ENCODE measurements around the gene FLNB.

Gene FLNB

DNA sequence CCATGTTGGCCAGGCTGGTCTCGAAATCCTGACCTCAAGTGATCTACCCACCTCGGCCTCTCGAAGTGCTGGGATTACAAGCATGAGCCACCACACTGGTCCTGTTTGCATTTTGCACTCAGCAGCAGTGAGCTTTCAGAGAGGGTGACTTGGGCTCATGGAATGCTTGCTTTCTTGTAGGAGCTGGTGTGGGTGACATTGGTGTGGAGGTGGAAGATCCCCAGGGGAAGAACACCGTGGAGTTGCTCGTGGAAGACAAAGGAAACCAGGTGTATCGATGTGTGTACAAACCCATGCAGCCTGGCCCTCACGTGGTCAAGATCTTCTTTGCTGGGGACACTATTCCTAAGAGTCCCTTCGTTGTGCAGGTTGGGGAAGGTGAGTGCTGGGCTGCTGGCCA, 90.3 kb downstream of the FLNB start:
- Histone ChIP-seq H3K4me1 (ENCODE audit: insufficient read depth, low read length, poor library complexity, severe bottlenecking) (no peaks in the 10 kb centered on the region), H2AFZ (ENCODE audit: low read length) (no peak overlapping the region), H3K79me2 (ENCODE audit: insufficient read depth, low read length) (no peaks in the 10 kb centered on the region), H3K4me2 (ENCODE audit: low read depth, low read length, poor library complexity, severe bottlenecking) (no peak overlapping the region), H3K4me3 (ENCODE audit: low read length, poor library complexity, severe bottlenecking) (no peak overlapping the region), H4K20me1 (ENCODE audit: insufficient read depth, low read length, poor library complexity, severe bottlenecking) (no peaks in the 10 kb centered on the region), H3F3A (ENCODE audit: low read depth) (no peaks in the 10 kb centered on the region), H3K9ac (ENCODE audit: low read depth, low read length, poor library complexity, severe bottlenecking) (no peak overlapping the region), H3K9me3 (ENCODE audit: insufficient read depth, low read depth, low read length) (no peaks in the 10 kb centered on the region), H3K27me3 (ENCODE audit: insufficient read depth, low read length, poor library complexity, severe bottlenecking) (no peaks in the 10 kb centered on the region), H3K9me2 (replicated peaks; ENCODE audit: low read depth, low read length) (no peaks in the 10 kb centered on the region), H3K36me3 (ENCODE audit: insufficient read depth, low read length) (peaks cover 73% of the 10 kb centered on the region; the same call in 1 of the 2 replicates)
- TF ChIP-seq EZH2phosphoT487 (IDR thresholded peaks at IDR 0.05; ENCODE audit: borderline replicate concordance) (no peak), CTCF (conservative IDR thresholded peaks at IDR 0.05; ENCODE audit: low read length) (no peak)

DNA sequence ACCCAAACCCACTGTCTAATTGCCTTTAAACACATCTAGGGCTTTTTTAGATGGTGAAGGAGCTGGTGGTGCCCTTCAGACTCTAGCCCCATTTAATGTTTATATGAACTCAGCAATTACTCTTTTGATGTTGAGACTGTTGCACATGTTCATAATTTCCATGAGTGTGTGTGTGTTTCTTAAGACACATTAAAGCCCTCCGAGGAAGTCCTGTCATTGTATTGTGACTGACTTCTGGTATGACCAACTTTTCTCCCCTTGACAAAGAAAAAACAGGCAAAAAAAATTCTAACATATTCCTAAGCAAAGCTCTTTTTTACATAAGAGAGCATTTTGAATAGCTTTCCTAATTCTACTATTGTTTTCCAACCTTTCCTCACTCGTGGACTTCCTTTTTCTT, 91.6 kb downstream of the FLNB start:
- Histone ChIP-seq H3K9me3 (ENCODE audit: insufficient read depth, low read depth, low read length) (no peaks in the 10 kb centered on the region), H3F3A (ENCODE audit: low read depth) (no peaks in the 10 kb centered on the region), H3K27me3 (ENCODE audit: insufficient read depth, low read length, poor library complexity, severe bottlenecking) (no peaks in the 10 kb centered on the region), H3K4me1 (ENCODE audit: insufficient read depth, low read length, poor library complexity, severe bottlenecking) (no peaks in the 10 kb centered on the region), H4K20me1 (ENCODE audit: insufficient read depth, low read length, poor library complexity, severe bottlenecking) (no peaks in the 10 kb centered on the region), H3K9me2 (replicated peaks; ENCODE audit: low read depth, low read length) (no peaks in the 10 kb centered on the region), H3K36me3 (ENCODE audit: insufficient read depth, low read length) (peaks cover 87% of the 10 kb centered on the region; the same call in 1 of the 2 replicates), H3K4me3 (ENCODE audit: low read length, poor library complexity, severe bottlenecking) (no peak overlapping the region), H3K4me2 (ENCODE audit: low read depth, low read length, poor library complexity, severe bottlenecking) (no peak overlapping the region), H3K79me2 (ENCODE audit: insufficient read depth, low read length) (no peaks in the 10 kb centered on the region), H3K9ac (ENCODE audit: low read depth, low read length, poor library complexity, severe bottlenecking) (no peak overlapping the region), H2AFZ (ENCODE audit: low read length) (no peak overlapping the region)
- TF ChIP-seq EZH2phosphoT487 (IDR thresholded peaks at IDR 0.05; ENCODE audit: borderline replicate concordance) = no peak
- no peak for TF ChIP-seq CTCF (conservative IDR thresholded peaks at IDR 0.05; ENCODE audit: low read length)

DNA sequence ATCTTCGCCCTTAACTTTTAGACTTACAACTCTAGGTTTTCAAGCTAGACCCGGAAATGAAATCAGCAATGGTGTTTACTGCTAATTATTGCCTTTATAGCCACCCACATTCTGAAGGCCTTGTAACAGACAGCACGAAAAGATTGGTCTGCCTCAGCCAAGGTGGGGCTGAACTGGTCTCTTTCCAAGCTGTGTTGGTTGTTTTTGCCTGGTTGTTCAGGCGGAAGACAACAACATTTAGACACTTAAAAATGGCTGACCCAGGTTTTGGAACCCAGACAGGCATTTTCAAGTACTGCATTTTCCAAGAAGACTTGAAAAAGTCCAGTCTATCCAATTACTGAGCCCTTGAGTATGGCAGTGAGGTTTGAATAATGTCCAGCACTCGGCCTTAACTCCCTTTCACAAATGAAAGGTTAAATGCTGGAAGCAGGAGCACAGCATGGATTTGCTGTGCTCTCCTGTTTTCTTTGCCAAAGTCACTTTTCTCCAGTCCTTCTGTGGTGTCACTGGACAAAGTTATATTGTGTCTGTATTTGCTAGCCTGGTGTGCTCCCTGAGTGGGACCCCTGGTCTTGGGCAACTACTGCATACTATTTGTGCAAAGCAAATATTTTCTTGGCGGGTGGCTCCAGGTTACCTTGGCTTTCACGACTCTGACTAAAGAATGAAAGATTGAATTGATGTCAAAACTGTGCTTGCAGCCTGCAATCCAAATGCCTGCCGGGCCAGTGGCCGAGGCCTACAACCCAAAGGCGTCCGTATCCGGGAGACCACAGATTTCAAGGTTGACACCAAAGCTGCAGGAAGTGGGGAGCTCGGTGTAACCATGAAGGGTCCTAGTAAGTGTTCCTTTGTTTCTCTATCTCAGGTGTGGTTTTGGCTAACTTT, 93.5 kb downstream of the FLNB start:
- TF ChIP-seq EZH2phosphoT487 (IDR thresholded peaks at IDR 0.05; ENCODE audit: borderline replicate concordance) (no peak), CTCF (conservative IDR thresholded peaks at IDR 0.05; ENCODE audit: low read length) (no peak)

More for the DNA sequence above, 93.5 kb downstream of the FLNB start:
- Histone ChIP-seq H3F3A (ENCODE audit: low read depth) (no peaks in the 10 kb centered on the region), H3K27me3 (ENCODE audit: insufficient read depth, low read length, poor library complexity, severe bottlenecking) (no peaks in the 10 kb centered on the region), H3K9me2 (replicated peaks; ENCODE audit: low read depth, low read length) (no peaks in the 10 kb centered on the region), H3K4me1 (ENCODE audit: insufficient read depth, low read length, poor library complexity, severe bottlenecking) (no peaks in the 10 kb centered on the region), H3K36me3 (ENCODE audit: insufficient read depth, low read length) (peaks cover 87% of the 10 kb centered on the region; the same call in 1 of the 2 replicates), H3K4me2 (ENCODE audit: low read depth, low read length, poor library complexity, severe bottlenecking) (no peak overlapping the region), H3K79me2 (ENCODE audit: insufficient read depth, low read length) (no peaks in the 10 kb centered on the region), H3K9me3 (ENCODE audit: insufficient read depth, low read depth, low read length) (no peaks in the 10 kb centered on the region), H2AFZ (ENCODE audit: low read length) (no peak overlapping the region), H4K20me1 (ENCODE audit: insufficient read depth, low read length, poor library complexity, severe bottlenecking) (no peaks in the 10 kb centered on the region), H3K9ac (ENCODE audit: low read depth, low read length, poor library complexity, severe bottlenecking) (no peak overlapping the region), H3K4me3 (ENCODE audit: low read length, poor library complexity, severe bottlenecking) (no peak overlapping the region)

Measured in Loucy (cell line).